K562 (cell line): Measurements from ENCODE around the gene HMBS. TPM values are rescaled to one million over a fixed set of nuclear protein-coding genes. Genes with fewer than 3 reads are reported as not detected.

Source experiments
- FOXJ3 ChIP-seq: sonication (generic); formaldehyde crosslinking; IDR thresholded peaks from 2 replicates; pipeline ENCODE4 v1.4.0; 2020; ENCODE audit warnings: mild to moderate bottlenecking, missing genetic modification reagents
- LCOR ChIP-seq: sonication (generic); formaldehyde crosslinking; IDR thresholded peaks from 2 replicates; pipeline ENCODE4 v1.8.0; 2022; ENCODE audit warnings: mild to moderate bottlenecking, missing genetic modification reagents
- MCM2 ChIP-seq: fragments of 450-650 bp; IDR thresholded peaks from 2 replicates; pipeline ENCODE4 v1.6.1; 2017; ENCODE audit warnings: low read depth, mild to moderate bottlenecking
- MTA2 ChIP-seq: fragments of 450-650 bp; IDR thresholded peaks from 2 replicates; pipeline ENCODE4 v1.6.1; 2016; ENCODE audit warnings: low read depth
- NCOA1 ChIP-seq: fragments of 450-650 bp; IDR thresholded peaks from 2 replicates; pipeline ENCODE4 v1.6.1; 2016; ENCODE audit warnings: low read depth
- PTBP1 ChIP-seq: fragments of 200-400 bp; formaldehyde crosslinking; IDR thresholded peaks from 2 replicates; pipeline ENCODE4 v1.6.1; 2017; ENCODE audit warnings: low read depth, low read length
- SLC30A9 ChIP-seq: fragments of 250-450 bp; sonication (Bioruptor Pico); IDR thresholded peaks from 2 replicates; pipeline ENCODE4 v1.8.0; 2022; ENCODE audit warnings: mild to moderate bottlenecking, moderate library complexity
- ZEB2 ChIP-seq: fragments of 450-650 bp; IDR thresholded peaks from 2 replicates; pipeline ENCODE4 v1.6.1; 2016
- ZNF274 ChIP-seq: IDR thresholded peaks from 2 replicates; pipeline ENCODE4 v1.6.1; 2011; ENCODE audit warnings: low read depth, mild to moderate bottlenecking, low read length, moderate library complexity, borderline replicate concordance
- ZNF707 ChIP-seq: fragments of 250-450 bp; sonication (Bioruptor Pico); conservative IDR thresholded peaks from 2 replicates; pipeline ENCODE4 v1.8.0; 2022; ENCODE audit warnings: inconsistent platforms, mild to moderate bottlenecking, moderate library complexity
- polyA plus RNA-seq, 8 experiments: library from polyadenylated mRNA; depleted of rRNA in 4 of 8; stranded (reverse) in 5 of 8; unstranded in 3 of 8; fragments of >200 nt; fragmentation: Nextera tagmentation in 2 of 8; fragmentation: Illumina TruSeq in 1 of 8; extraction: Ambion mirVana in 2 of 8; extraction: Trizol in 1 of 8; gene quantifications; 2 replicates each; pipeline versions ENCODE4 v1.2.1 to v1.2.3, GENCODE V29; 2011 to 2014; ENCODE audit warnings: inconsistent platforms in 1 of 8, missing spikeins in 1 of 8
- total RNA-seq, 7 experiments: library from RNA; depleted of rRNA in 6 of 7; stranded (reverse); fragments of >200 nt in 6 of 7; fragmentation: Illumina TruSeq in 2 of 7; extraction: Trizol in 2 of 7; gene quantifications; 2 replicates each; pipeline versions ENCODE4 v1.2.1 to v1.2.3, GENCODE V29; 2011 to 2021; ENCODE audit warnings: low replicate concordance in 1 of 7
- TF ChIP-seq, protein P1 (sequence below), 2 experiments: fragments of 450-650 bp; formaldehyde crosslinking in 1 of 2; IDR thresholded peaks; 2 replicates each; pipeline versions ENCODE4 v1.4.0 to v1.6.1; 2014 to 2020; ENCODE audit warnings: mild to moderate bottlenecking in 2 of 2, borderline replicate concordance in 1 of 2, low read depth in 1 of 2
- TF ChIP-seq, protein P2 (sequence below): fragments of 250-450 bp; sonication (Bioruptor Pico); IDR thresholded peaks from 2 replicates; pipeline ENCODE4 v1.4.0; 2020
- TF ChIP-seq, protein P3 (sequence below): sonication (generic); formaldehyde crosslinking; IDR thresholded peaks from 2 replicates; pipeline ENCODE4 v1.8.1; 2023; ENCODE audit warnings: mild to moderate bottlenecking, missing genetic modification reagents

HMBS gene
- total and polyA plus RNA-seq, 9 of the 15 experiments (the other 6 are each of a cell fraction or from before 2014, with no cell fraction given) = 56.9 to 385 (median 286) TPM

DNA sequence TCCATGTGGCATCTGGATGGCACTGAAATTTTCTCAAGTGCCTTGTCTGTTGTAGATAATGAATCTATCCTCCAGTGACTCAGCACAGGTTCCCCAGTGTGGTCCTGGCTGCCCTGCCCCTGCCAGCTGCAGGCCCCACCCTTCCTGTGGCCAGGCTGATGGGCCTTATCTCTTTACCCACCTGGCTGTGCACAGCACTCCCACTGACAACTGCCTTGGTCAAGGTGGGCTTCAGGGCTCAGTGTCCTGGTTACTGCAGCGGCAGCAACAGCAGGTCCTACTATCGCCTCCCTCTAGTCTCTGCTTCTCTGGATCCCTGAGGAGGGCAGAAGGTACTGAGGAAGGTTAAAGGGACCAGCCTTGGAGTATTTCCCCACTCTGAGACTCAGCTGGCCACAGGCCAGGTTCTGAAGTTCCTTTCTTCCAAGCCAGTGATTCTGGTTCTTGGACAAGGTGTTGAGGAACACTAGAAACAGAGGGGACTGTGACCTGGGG, 3.1 kb downstream of the HMBS start (continued):
- TF ChIP-seq, protein P1, sequence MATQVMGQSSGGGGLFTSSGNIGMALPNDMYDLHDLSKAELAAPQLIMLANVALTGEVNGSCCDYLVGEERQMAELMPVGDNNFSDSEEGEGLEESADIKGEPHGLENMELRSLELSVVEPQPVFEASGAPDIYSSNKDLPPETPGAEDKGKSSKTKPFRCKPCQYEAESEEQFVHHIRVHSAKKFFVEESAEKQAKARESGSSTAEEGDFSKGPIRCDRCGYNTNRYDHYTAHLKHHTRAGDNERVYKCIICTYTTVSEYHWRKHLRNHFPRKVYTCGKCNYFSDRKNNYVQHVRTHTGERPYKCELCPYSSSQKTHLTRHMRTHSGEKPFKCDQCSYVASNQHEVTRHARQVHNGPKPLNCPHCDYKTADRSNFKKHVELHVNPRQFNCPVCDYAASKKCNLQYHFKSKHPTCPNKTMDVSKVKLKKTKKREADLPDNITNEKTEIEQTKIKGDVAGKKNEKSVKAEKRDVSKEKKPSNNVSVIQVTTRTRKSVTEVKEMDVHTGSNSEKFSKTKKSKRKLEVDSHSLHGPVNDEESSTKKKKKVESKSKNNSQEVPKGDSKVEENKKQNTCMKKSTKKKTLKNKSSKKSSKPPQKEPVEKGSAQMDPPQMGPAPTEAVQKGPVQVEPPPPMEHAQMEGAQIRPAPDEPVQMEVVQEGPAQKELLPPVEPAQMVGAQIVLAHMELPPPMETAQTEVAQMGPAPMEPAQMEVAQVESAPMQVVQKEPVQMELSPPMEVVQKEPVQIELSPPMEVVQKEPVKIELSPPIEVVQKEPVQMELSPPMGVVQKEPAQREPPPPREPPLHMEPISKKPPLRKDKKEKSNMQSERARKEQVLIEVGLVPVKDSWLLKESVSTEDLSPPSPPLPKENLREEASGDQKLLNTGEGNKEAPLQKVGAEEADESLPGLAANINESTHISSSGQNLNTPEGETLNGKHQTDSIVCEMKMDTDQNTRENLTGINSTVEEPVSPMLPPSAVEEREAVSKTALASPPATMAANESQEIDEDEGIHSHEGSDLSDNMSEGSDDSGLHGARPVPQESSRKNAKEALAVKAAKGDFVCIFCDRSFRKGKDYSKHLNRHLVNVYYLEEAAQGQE (IDR thresholded peaks at IDR 0.05; ENCODE audit: borderline replicate concordance) = peak; percentile 44; the same call in 1 of the 2 replicates
- TF ChIP-seq, protein P1 (CRISPR knock-in tag; IDR thresholded peaks at IDR 0.05; ENCODE audit: low read depth) = no peak
- TF ChIP-seq FOXJ3 (no peak), PTBP1 (no peak; the same call in 1 of the 2 replicates), SLC30A9 (CRISPR knock-in tag) (no peak), LCOR (CRISPR knock-in tag) (peak; percentile 92), ZEB2 (peak; percentile 98), MCM2 (no peak), MTA2 (peak; percentile 97), ZNF707 (CRISPR knock-in tag) (no peak), ZNF274 (peak; percentile 84), NCOA1 (peak; percentile 89; the same call in 1 of the 2 replicates)
- TF ChIP-seq, protein P2, sequence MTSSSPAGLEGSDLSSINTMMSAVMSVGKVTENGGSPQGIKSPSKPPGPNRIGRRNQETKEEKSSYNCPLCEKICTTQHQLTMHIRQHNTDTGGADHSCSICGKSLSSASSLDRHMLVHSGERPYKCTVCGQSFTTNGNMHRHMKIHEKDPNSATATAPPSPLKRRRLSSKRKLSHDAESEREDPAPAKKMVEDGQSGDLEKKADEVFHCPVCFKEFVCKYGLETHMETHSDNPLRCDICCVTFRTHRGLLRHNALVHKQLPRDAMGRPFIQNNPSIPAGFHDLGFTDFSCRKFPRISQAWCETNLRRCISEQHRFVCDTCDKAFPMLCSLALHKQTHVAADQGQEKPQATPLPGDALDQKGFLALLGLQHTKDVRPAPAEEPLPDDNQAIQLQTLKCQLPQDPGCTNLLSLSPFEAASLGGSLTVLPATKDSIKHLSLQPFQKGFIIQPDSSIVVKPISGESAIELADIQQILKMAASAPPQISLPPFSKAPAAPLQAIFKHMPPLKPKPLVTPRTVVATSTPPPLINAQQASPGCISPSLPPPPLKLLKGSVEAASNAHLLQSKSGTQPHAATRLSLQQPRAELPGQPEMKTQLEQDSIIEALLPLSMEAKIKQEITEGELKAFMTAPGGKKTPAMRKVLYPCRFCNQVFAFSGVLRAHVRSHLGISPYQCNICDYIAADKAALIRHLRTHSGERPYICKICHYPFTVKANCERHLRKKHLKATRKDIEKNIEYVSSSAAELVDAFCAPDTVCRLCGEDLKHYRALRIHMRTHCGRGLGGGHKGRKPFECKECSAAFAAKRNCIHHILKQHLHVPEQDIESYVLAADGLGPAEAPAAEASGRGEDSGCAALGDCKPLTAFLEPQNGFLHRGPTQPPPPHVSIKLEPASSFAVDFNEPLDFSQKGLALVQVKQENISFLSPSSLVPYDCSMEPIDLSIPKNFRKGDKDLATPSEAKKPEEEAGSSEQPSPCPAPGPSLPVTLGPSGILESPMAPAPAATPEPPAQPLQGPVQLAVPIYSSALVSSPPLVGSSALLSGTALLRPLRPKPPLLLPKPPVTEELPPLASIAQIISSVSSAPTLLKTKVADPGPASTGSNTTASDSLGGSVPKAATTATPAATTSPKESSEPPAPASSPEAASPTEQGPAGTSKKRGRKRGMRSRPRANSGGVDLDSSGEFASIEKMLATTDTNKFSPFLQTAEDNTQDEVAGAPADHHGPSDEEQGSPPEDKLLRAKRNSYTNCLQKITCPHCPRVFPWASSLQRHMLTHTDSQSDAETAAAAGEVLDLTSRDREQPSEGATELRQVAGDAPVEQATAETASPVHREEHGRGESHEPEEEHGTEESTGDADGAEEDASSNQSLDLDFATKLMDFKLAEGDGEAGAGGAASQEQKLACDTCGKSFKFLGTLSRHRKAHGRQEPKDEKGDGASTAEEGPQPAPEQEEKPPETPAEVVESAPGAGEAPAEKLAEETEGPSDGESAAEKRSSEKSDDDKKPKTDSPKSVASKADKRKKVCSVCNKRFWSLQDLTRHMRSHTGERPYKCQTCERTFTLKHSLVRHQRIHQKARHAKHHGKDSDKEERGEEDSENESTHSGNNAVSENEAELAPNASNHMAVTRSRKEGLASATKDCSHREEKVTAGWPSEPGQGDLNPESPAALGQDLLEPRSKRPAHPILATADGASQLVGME (CRISPR knock-in tag) = no peak
- TF ChIP-seq, protein P3, sequence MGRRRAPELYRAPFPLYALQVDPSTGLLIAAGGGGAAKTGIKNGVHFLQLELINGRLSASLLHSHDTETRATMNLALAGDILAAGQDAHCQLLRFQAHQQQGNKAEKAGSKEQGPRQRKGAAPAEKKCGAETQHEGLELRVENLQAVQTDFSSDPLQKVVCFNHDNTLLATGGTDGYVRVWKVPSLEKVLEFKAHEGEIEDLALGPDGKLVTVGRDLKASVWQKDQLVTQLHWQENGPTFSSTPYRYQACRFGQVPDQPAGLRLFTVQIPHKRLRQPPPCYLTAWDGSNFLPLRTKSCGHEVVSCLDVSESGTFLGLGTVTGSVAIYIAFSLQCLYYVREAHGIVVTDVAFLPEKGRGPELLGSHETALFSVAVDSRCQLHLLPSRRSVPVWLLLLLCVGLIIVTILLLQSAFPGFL (CRISPR knock-in tag) = no peak
